HG03159 (cell line): ENCODE measurements around the gene CNPY2.
"Not testable (repeated sequence)": the region's sequence is repeated elsewhere in the genome, so short reads cannot be mapped to it uniquely, and the experiment has no call there.

Source experiments
- ATAC-seq: cut with Tn5 transposase; IDR thresholded peaks from one replicate; pipeline ENCODE4 v1.9.1; 2021; ENCODE audit warnings: mild to moderate bottlenecking, moderate library complexity; ENCODE audit not compliant: unreplicated experiment

The CNPY2 gene

GRCh38 chr12:56315622-56316473 lies at the start of gene CNPY2:
TSS of gene CNPY2 (minus strand) at chr12:56315988. CDS start at chr12:56315217, 771 bp downstream.
- peak; percentile 90 for ATAC-seq

- no peak for ATAC-seq
Observed at GRCh38 chr12:56362130-56363059, 46.6 kb upstream of the CNPY2 start, which contains the start of gene APOF. TSS of gene APOF (minus strand) at chr12:56362857. CDS start at chr12:56362745, 112 bp downstream.

DNA sequence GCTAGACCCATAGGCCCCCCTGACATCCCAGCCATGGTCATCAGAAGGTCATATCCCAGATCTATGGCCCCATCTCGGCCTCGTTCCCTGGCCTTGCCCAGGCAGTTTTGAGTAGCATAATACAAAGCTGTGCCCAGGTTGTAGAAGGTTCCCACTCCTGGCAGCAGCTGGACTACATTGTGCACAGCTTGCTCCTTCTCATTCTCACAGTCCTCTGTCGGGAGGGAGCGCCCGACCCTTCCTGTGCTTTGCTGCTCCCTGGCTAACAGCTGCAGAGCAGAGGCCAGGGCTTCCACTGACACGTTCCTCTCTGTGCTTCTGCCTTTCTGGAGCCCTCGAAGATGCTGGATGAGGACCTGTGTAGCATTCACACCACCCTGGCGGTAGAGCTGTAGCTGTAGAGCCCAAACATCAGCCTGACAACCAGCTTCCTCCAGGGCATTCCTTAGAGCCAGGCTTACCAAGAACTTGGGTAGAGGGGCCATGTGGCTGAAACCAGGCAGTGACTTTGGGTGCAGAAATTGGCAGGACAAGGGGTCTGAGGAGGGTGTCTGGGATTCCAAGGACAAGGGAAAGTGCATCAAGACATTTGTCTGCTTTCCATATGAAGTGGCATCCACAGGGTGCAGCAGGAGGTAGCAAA lies 45.8 kb upstream of the CNPY2 start:
- ATAC-seq, result no peak

- peak; percentile 95 for ATAC-seq
Observed at GRCh38 chr12:56359851-56360767, 44.3 kb upstream of the CNPY2 start, which contains the start of gene STAT2. TSS of gene STAT2 (minus strand) at chr12:56360107. CDS start at chr12:56356571, 3,536 bp downstream.

DNA sequence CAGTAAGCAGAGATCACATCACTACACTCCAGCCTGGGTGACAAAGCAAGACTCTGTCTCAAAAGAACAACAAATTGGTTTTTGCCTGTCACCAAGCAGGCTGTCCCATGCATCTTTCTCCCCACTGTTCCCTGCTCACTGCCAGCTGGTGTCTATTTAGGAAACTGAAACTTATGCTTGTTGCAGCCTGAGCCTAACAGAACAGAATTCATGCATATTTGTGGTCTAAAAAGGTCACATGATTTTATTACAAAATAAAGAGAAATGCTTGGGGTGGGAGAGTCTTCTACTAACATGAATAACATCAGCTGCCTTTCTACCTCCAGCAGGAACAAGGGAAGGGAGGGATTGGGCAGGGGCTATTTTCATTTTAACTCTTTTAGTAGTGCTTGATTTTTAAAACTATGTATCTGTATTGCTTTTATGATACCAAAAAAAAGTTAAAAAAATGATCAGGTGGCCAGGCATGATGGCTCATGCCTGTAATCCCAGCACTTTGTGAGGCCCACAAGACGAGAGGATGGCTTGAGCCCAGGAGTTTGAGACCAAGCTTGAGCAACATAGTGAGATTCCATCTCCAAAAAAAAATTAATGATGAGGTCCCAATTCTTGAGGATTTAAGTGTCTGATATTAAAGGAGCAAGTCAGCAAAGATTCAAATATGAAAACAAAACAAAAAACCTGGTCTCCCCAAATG lies 43.2 kb upstream of the CNPY2 start:
- no peak for ATAC-seq

- ATAC-seq, result no peak
Observed at GRCh38 chr12:56351325-56351724, 35.5 kb upstream of the CNPY2 start.

DNA sequence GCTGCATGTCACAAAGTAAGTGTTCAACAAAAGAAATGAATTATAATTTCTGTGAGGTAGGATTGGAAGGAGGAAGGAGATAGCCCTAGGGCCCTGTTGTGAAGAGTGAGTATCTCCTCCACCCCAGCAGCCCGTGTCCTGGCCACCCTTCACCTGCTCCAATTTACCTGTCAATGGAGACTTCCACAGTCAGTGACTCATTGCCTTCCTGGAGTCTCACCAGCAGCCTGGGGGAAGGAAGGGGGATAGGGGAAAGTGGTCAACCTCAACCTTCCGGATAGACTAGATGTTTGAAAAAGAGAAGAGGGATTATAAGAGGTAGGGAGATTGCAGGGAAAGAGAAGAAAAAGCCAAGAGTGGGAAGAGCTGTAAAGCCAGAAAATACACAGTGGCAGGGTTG lies 34.9 kb upstream of the CNPY2 start:
- ATAC-seq, result no peak

DNA sequence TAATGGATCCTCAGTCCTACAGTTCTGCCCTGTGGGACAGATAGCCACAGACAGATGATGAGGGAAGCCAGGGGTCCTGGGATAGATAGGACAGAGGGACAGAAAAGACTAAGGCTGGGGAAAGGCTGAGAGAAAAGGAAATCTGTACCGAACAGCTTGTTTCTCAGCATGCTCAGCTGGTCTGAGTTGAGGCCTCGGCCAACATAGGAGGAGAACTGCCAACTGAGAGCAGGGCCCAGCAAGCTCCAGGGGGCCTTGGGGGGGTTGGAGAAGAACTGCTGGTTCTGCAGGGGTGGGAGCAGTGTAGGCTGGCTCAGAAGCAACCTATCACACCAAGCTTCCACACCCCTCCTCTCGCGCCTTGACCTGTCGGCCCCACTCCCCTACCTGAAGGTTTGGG lies 33.0 kb upstream of the CNPY2 start:
- ATAC-seq, result no peak

- ATAC-seq, result not testable (repeated sequence)
Observed at GRCh38 chr12:56347255-56347654, 31.5 kb upstream of the CNPY2 start.

- ATAC-seq, result no peak
Observed at GRCh38 chr12:56346675-56347074, 30.9 kb upstream of the CNPY2 start.

- ATAC-seq, result not testable (repeated sequence)
Observed at GRCh38 chr12:56342290-56342689, 26.5 kb upstream of the CNPY2 start.

GRCh38 chr12:56341616-56342015 lies 25.8 kb upstream of the CNPY2 start:
- ATAC-seq, result no peak

GRCh38 chr12:56339158-56339422 lies 23.3 kb upstream of the CNPY2 start:
- no peak for ATAC-seq

- ATAC-seq, result no peak
Observed at GRCh38 chr12:56338308-56339157, 22.7 kb upstream of the CNPY2 start, which contains the start of gene IL23A. TSS of gene IL23A (plus strand) at chr12:56338884. CDS start at chr12:56339045, 161 bp downstream.

DNA sequence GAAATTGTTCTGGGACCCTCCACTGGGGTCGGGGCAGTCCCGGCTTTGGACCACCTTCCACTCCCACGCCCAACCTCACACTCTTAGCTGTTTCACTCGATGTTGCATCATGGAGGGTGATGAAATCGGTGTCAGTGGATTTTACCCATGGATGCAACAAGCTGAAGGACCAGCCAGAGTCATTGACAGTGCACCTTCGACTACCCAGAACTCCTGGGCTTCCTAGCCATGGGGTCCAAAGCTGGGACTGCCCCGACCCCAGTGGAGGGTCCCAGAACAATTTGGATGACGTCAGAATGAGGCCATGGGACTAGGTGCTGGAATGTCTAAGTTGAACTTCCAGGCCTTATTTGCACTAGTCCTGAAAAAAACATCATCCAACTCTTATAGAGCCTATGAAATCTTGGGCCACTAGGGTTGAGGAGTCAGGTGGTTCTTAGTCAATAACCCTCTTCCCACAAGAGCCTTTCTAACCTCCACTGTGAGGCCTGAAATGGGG lies 22.0 kb upstream of the CNPY2 start:
- no peak for ATAC-seq

DNA sequence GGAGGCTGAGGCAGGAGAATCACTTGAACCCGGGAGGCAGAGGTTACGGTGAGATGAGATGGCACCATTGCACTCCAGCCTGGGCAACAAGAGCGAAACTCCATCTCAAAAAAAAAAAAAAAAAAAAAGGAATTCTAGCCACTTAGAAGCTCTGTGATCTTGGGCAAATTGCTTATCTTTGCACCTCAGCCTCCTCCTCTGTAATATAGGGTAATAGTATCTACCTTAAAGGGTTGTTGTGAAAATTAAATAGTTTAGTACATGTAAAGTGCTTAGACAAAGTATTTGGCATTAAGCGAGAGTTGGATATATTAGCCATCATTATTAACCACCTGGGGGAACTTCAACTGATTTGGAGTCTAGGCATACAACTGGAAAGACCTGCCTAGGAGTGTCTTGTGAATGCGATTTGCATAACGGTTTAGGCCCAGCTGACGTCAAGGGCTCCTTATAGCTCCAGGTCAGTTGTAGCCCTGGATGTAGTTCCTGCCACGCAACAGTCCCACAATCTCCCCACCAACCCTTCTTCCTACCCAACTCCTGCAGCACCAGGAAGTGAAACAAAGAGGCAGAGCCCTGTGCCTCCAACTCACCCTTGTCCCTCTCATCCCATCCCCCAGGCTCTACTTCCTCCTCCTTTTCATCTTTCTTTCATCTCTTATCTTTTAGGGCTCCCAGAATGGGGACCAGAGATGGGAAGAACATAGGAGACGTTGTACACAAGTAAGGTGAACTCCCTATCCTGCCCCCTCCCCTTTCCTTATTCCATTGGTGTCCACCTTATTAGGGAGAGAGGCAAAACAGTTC lies 20.8 kb upstream of the CNPY2 start:
- ATAC-seq, result no peak

GRCh38 chr12:56335527-56335926 lies 19.7 kb upstream of the CNPY2 start:
- not testable (repeated sequence) for ATAC-seq

DNA sequence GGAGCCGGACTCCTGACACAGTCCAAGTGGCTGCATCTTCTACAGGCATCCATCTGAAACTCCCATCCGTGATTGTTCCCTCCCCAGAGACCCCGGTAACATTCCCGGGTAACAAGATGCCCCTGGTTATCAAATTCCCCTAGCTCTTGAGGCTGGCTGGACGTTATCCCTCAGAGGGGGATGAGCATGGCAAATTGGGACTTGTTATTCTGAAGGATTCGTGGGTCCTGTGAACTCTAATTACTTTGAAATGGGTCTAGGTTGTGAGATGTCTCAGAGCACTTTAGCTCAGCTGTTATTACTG lies 18.7 kb upstream of the CNPY2 start:
- ATAC-seq, result no peak
